GM19239 (cell line): Measurements from ENCODE around the gene DDT.
"Not testable (repeated sequence)": the region's sequence is repeated elsewhere in the genome, so short reads cannot be mapped to it uniquely, and the experiment has no call there.

Source experiments
- DNase-seq: peaks from one replicate; pipeline ENCODE4 v3.0.0; 2011; ENCODE audit warnings: low spot score; ENCODE audit not compliant: insufficient read length
- FAIRE-seq: peaks from 2 replicates; lab custom pipeline; 2011; peaks lifted over from hg19 to GRCh38; lab: Jason Lieb, UNC

Gene DDT

GRCh38 chr22:23954193-23954990 is 19.8 kb downstream of the DDT start:
- FAIRE-seq, DNase-seq: not testable (repeated sequence)

GRCh38 chr22:23953485-23953884 is 20.8 kb downstream of the DDT start:
- not testable (repeated sequence) for DNase-seq, FAIRE-seq

DNA sequence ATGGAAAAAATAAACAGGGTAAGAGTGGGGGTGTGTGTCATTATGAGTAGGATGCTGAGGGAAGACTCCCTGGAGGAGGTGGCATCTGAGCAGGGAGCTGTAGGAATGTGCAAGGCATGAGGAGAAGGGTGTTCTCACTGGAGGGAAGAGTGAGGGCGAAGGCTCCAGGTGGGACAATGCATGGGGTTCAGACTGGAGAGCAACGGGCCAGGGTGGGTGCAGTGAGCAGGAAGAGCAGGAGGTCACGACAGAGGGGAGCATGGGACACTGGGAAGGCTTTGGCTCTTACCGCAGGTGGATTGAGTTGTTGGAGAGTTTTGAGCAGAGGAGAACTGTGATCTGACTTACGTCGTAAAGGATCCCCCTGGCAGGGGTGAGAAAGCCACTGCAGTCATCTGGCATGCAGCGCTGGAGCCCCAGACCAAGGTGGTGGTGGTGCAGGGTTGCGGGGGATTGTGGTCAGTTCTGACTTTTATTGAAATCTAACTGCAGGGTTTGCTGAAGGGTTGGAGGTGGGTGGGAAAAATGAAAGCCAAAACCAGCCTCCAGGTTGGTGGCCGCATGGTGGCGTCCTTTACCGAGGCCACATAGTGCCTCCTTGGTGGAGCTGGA is 21.3 kb downstream of the DDT start:
- not testable (repeated sequence) for FAIRE-seq, DNase-seq

DNA sequence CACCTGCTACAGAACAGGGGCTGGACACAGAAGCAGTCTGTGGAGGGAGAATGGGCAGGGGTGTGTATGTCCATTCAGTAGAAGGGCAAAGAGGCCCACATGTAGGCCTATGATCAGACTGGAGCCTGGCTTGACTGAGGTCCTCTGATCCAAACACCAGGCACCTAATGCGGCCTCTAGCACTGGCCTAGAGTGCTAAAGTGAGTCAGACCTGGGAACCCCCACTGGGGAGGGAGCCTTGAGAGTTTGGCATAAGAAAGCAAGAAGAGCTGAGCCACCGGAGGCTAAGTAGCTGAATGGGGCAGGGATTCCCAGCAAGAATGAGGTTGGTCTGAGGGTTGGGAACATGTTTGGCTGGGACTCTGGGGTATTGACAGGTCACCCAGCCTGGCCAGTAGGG is 22.9 kb downstream of the DDT start:
- not testable (repeated sequence) for DNase-seq, FAIRE-seq

DNA sequence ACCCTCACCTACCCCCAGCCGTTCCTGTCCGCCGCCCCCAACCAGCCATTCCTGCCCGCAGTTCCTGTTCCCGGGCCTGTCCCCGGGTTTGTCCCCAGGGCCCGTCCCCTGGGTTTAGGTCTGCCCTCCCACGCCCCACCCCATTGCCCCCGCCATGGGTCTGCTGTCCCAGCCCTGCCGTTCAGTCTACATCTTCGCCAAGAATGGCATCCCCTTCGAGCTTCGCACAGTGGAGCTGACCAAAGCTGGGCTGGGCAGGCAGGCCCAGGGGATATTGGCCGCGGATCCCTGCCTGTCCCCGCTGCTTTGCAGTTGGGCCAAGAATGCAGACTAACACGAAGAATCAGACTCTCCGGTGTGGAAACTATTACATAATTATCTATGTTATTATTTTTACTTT is 24.5 kb downstream of the DDT start:
- not testable (repeated sequence) for DNase-seq, FAIRE-seq

- not testable (repeated sequence) for FAIRE-seq
Measured at GRCh38 chr22:23947391-23947790, 26.9 kb downstream of the DDT start.

GRCh38 chr22:23940166-23940565 is 34.1 kb downstream of the DDT start:
- FAIRE-seq, DNase-seq: not testable (repeated sequence)

More at GRCh38 chr22:23947391-23947790, 26.9 kb downstream of the DDT start:
- DNase-seq: not testable (repeated sequence)

- FAIRE-seq (no peak), DNase-seq (no peak)
Measured at GRCh38 chr22:23939017-23939357, 35.3 kb downstream of the DDT start.

DNA sequence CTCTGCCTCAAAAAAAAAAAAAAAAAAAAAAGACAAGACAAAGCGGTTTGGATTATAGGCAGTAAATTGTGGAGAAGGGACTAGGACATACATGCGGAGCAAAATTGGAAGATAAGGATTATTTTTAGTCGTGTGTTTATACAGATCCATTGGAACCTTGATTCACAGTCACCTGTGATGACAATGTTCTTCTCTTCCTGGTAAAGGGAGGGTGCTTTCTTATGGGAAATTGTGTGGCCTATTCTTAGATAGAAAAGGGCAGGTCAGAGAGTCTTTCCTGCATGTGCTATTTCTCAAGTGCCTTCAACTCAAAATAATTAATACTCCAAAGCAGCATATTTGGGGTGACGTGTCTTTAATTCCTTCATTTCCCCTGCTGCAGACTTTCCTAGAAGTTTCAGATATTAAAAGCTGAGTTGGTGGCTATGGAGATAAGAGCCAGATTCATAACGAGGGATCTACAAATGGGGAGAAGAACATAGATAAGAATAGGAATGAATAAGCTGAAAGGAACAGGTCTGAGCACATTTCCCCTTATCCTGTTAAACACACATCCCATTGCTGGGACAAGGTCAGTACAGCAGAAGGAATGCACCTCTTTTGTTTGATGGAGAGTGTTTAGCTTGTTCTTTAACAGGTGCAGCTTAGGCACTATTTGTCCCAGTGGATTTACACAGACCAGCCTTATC is 35.8 kb downstream of the DDT start:
- FAIRE-seq (no peak), DNase-seq (no peak)

- no peak for FAIRE-seq
Measured at GRCh38 chr22:23926561-23926960, 47.7 kb downstream of the DDT start.

GRCh38 chr22:23925020-23925606 is 49.1 kb downstream of the DDT start:
- DNase-seq: no peak
- no peak for FAIRE-seq

More at GRCh38 chr22:23926561-23926960, 47.7 kb downstream of the DDT start:
- DNase-seq: no peak

DNA sequence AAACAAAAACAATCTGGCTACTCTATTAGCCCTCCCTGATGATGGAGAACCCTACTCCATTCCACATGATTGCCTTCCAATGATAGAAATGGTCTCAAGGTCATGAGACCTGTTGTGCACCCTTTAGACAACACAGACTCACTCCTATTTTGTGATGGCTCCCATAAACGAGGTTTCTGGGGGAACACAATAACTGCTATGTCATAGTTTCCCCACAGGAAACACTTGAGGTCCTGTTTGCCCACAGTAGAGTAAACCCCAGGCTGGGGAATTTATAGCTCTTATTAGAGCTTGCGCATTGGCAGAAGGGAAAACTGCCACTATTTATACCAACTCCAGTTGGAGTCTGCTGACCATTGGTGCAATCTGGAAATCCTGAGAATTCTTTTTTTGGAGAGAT is 51.3 kb downstream of the DDT start:
- DNase-seq (no peak), FAIRE-seq (no peak)

- not testable (repeated sequence) for FAIRE-seq, DNase-seq
Measured at GRCh38 chr22:23921586-23922201, 52.5 kb downstream of the DDT start.
